Fibroblast of lung (primary cell): Measurements from ENCODE around the gene MCIDAS.

ENCODE experiments used
- CTCF ChIP-seq, 2 donors: IDR thresholded peaks in 1 of 2; conservative IDR thresholded peaks in 1 of 2; 1 replicate in 1 of 2; 2 replicates in 1 of 2; pipeline ENCODE4 v1.5.1; 2011 to 2012; ENCODE audit warnings: low read length in 2 of 2, control low read depth in 1 of 2, inconsistent platforms in 1 of 2, low read depth in 1 of 2, mild to moderate bottlenecking in 1 of 2
- EZH2 ChIP-seq: IDR thresholded peaks from 2 replicates; pipeline ENCODE4 v1.5.1; 2012; ENCODE audit warnings: low read length, control low read depth, mild to moderate bottlenecking; ENCODE audit errors: missing control alignments

- no peak for TF ChIP-seq CTCF (conservative IDR thresholded peaks at IDR 0.05 in 1 of 2, IDR thresholded peaks at IDR 0.05 in 1 of 2; ENCODE audit: low read depth in 1 of 2, low read length in 2 of 2)
- TF ChIP-seq EZH2: no peak
Observed at GRCh38 chr5:55219770-55220169, 7.3 kb downstream of the MCIDAS start.
